Right lobe of liver (tissue), 6 donors: ENCODE data around the gene NRCAM. TPM values are rescaled to one million over a fixed set of nuclear protein-coding genes. Genes with fewer than 3 reads are reported as not detected.

Experiments
- ATAC-seq, 4 donors: fragments of 200-7000 bp; cut with Tn5 transposase; one replicate each; pipeline ENCODE4 v1.9.1; 2020; ENCODE audit warnings: mild to moderate bottlenecking in 4 of 4, moderate library complexity in 4 of 4
- DNase-seq, 3 donors: peaks; one replicate each; pipeline ENCODE4 v3.0.0-alpha.2; 2020
- H3K27ac ChIP-seq, 3 donors: fragments of 200-600 bp; one replicate each; pipeline ENCODE4 v1.8.0; 2022
- H3K27me3 ChIP-seq, 2 donors: fragments of 200-600 bp; one replicate each; pipeline ENCODE4 v1.8.0; 2022
- H3K36me3 ChIP-seq, 4 donors: fragments of 200-600 bp; sonication (generic) in 1 of 4; one replicate each; pipeline versions ENCODE4 v1.5.1 to v1.8.0; 2017 to 2022; ENCODE audit warnings: control low read depth in 1 of 4
- H3K4me1 ChIP-seq, 4 donors: fragments of 200-600 bp; sonication (generic) in 1 of 4; one replicate each; pipeline versions ENCODE4 v1.5.1 to v1.8.0; 2017 to 2022; ENCODE audit warnings: control low read depth in 1 of 4
- H3K4me3 ChIP-seq, 3 donors: fragments of 200-600 bp; one replicate each; pipeline ENCODE4 v1.8.0; 2022
- H3K9me3 ChIP-seq, 4 donors: fragments of 200-600 bp; sonication (generic) in 1 of 4; one replicate each; pipeline versions ENCODE4 v1.5.1 to v1.8.0; 2017 to 2022; ENCODE audit warnings: control low read depth in 1 of 4
- CTCF ChIP-seq, 4 donors: fragments of 200-600 bp in 3 of 4; fragments of 450-650 bp in 1 of 4; IDR thresholded peaks; one replicate each; pipeline versions ENCODE4 v1.5.1 to v1.8.0; 2016 to 2022; ENCODE audit warnings: antibody characterized with exemption in 4 of 4, mild to moderate bottlenecking in 2 of 4
- POLR2A ChIP-seq: fragments of 450-650 bp; IDR thresholded peaks from one replicate; pipeline ENCODE4 v1.6.1; 2017; ENCODE audit warnings: antibody characterized with exemption, mild to moderate bottlenecking
- WGBS: methylation state at CpG from one replicate; pipeline ENCODE4 v1.1.6; 2018; ENCODE audit warnings: low coverage, low lambda C conversion rate; ENCODE audit not compliant: insufficient coverage; ENCODE audit errors: missing lambda C conversion rate; 5-methylcytosine and 5-hydroxymethylcytosine counted together
- intact Hi-C, 2 donors: fragments of 100-400 bp; cut with DNase I; formaldehyde crosslinking; loops; one replicate each; pipeline versions ENCODE4 v1.11.2 to v1.14.1; 2022
- total RNA-seq, 6 experiments: library from RNA; depleted of rRNA in 2 of 6; stranded (reverse); fragments of >200 nt in 2 of 6; fragmentation: NEBNext Ultra II Directional in 3 of 6; extraction: Animal tissue kit (Norgen Biotek cat#: 25700) in 3 of 6; gene quantifications; one replicate each; pipeline versions ENCODE4 v1.1.0 to v1.2.4, GENCODE V29; 2016 to 2023
- donor health status: DM: no; HTN: yes; CAD: no.
- donor health status: DM: no; HTN: no; CAD: no.
- donor health status: DM: no; HTN: no; CAD: no.
- donor health status: DM: no; HTN: yes; CAD: no.
- donor health status: DM: no; HTN: yes; CAD: no.

The NRCAM gene
- total RNA-seq, 6 experiments from 2014 or later, result 0.16 to 1.9 (median 0.27) TPM

- intact Hi-C loops, result no loop called here
- no peak overlapping the region for H3K27ac ChIP-seq
- peak in 2 of 4 donors; percentile 45 to 67 for ATAC-seq
Measured at GRCh38 chr7:108114117-108114841, 342.0 kb downstream of the NRCAM start.

GRCh38 chr7:108112683-108113082 is 343.6 kb downstream of the NRCAM start:
- no CpG with 5 or more reads among the region's 2 CpGs for WGBS
- H3K9me3 ChIP-seq, result no peaks in the 10 kb centered on the region
- H3K27me3 ChIP-seq, result no peaks in the 10 kb centered on the region
- TF ChIP-seq POLR2A, result no peak
- no peak for TF ChIP-seq CTCF (IDR thresholded peaks at IDR 0.05)
- intact Hi-C loops, result no loop called here
- H3K4me1 ChIP-seq, result peaks cover 0 to 4% (median 0%) of the 10 kb centered on the region in 4 donors
- H3K27ac ChIP-seq, result no peak overlapping the region
- DNase-seq, result no peak
- no peak overlapping the region for H3K4me3 ChIP-seq
- no peaks in the 10 kb centered on the region for H3K36me3 ChIP-seq
- no peak for ATAC-seq

More at GRCh38 chr7:108114117-108114841, 342.0 kb downstream of the NRCAM start:
- no peaks in the 10 kb centered on the region for H3K36me3 ChIP-seq
- 60% methylated on average over 5 of the region's 6 CpGs for WGBS
- no peaks in the 10 kb centered on the region for H3K9me3 ChIP-seq
- H3K27me3 ChIP-seq, result no peaks in the 10 kb centered on the region
- H3K4me3 ChIP-seq, result no peak overlapping the region
- no peak for DNase-seq
- peaks cover 0 to under 1% (median 0%) of the 10 kb centered on the region in 4 donors for H3K4me1 ChIP-seq
- TF ChIP-seq POLR2A (no peak), CTCF (IDR thresholded peaks at IDR 0.05) (peak in 3 of 4 donors; percentile 6 to 55 (median 43))

- no peaks in the 10 kb centered on the region for H3K36me3 ChIP-seq
- H3K27me3 ChIP-seq, result no peaks in the 10 kb centered on the region
- ATAC-seq (peak; percentile 70 to 88 (median 85)), DNase-seq (no peak)
- H3K9me3 ChIP-seq, result no peaks in the 10 kb centered on the region
- 52% methylated on average over 2 of the region's 2 CpGs for whole genome bisulfite sequencing
- TF ChIP-seq POLR2A (no peak), CTCF (IDR thresholded peaks at IDR 0.05) (peak; percentile 18 to 58 (median 44))
- no peak overlapping the region for H3K27ac ChIP-seq
- H3K4me3 ChIP-seq, result no peak overlapping the region
- H3K4me1 ChIP-seq, result peaks cover 0 to 4% (median 0%) of the 10 kb centered on the region in 4 donors
- intact Hi-C loops, result no loop called here
Measured at GRCh38 chr7:108109221-108109908, 346.9 kb downstream of the NRCAM start.

GRCh38 chr7:108108131-108108530 is 348.1 kb downstream of the NRCAM start:
- no peak for TF ChIP-seq POLR2A
- TF ChIP-seq CTCF (IDR thresholded peaks at IDR 0.05), result no peak
- Histone ChIP-seq H3K4me3 (no peak overlapping the region), H3K36me3 (no peaks in the 10 kb centered on the region), H3K27ac (no peak overlapping the region), H3K9me3 (no peaks in the 10 kb centered on the region), H3K4me1 (peaks cover 0 to 4% (median 0%) of the 10 kb centered on the region in 4 donors), H3K27me3 (no peaks in the 10 kb centered on the region)
- intact Hi-C loops, result no loop called here
- ATAC-seq (no peak), DNase-seq (no peak)
